Stomach (tissue), 9 donors: Measurements from ENCODE around the gene TAAR6. TPM values are rescaled to one million over a fixed set of nuclear protein-coding genes. Genes with fewer than 3 reads are reported as not detected.
"Not testable (repeated sequence)": the region's sequence is repeated elsewhere in the genome, so short reads cannot be mapped to it uniquely, and the experiment has no call there.

Experiments
- DNase-seq, 2 donors: peaks; one replicate each; pipeline versions ENCODE4 v3.0.0 to v3.0.0-alpha.2; 2013 to 2019
- H3K27ac ChIP-seq, 5 donors: fragments of 200-600 bp in 4 of 5; sonication (generic) in 4 of 5; one replicate each; pipeline ENCODE4 v1.5.1; 2013 to 2019; ENCODE audit warnings: mild to moderate bottlenecking in 1 of 5, moderate library complexity in 1 of 5
- H3K27me3 ChIP-seq, 3 donors: fragments of 200-600 bp; sonication (generic); one replicate each; pipeline ENCODE4 v1.5.1; 2017 to 2019; ENCODE audit warnings: mixed run types in 1 of 3
- H3K36me3 ChIP-seq, 4 donors: fragments of 200-600 bp; sonication (generic); 1 replicate in 3 of 4; 2 replicates in 1 of 4; pipeline ENCODE4 v1.5.1; 2016 to 2019
- H3K4me1 ChIP-seq, 4 donors: fragments of 200-600 bp; sonication (generic); one replicate each; pipeline ENCODE4 v1.5.1; 2016 to 2019
- H3K4me3 ChIP-seq, 4 donors: fragments of 200-600 bp; sonication (generic) in 3 of 4; one replicate each; pipeline ENCODE4 v1.5.1; 2016 to 2019; ENCODE audit warnings: mild to moderate bottlenecking in 1 of 4
- H3K9me3 ChIP-seq, 4 donors: fragments of 200-600 bp; sonication (generic); one replicate each; pipeline ENCODE4 v1.5.1; 2016 to 2019
- CTCF ChIP-seq, 7 experiments: fragments of 450-650 bp in 4 of 7; fragments of 200-600 bp in 3 of 7; sonication (generic) in 3 of 7; IDR thresholded peaks; one replicate each; pipeline ENCODE4 v1.5.1; 2016 to 2019; ENCODE audit warnings: antibody characterized with exemption in 7 of 7, control low read depth in 2 of 7, mild to moderate bottlenecking in 1 of 7
- EP300 ChIP-seq: sonication (generic); formaldehyde crosslinking; IDR thresholded peaks from one replicate; pipeline ENCODE4 v1.6.1; 2017; ENCODE audit warnings: antibody characterized with exemption
- POLR2A ChIP-seq, 4 donors: fragments of 450-650 bp; IDR thresholded peaks; one replicate each; pipeline ENCODE4 v1.6.1; 2016; ENCODE audit warnings: antibody characterized with exemption in 4 of 4, control low read depth in 2 of 4, mild to moderate bottlenecking in 1 of 4, moderate library complexity in 1 of 4
- POLR2AphosphoS5 ChIP-seq, 3 donors: sonication (generic); formaldehyde crosslinking; IDR thresholded peaks; one replicate each; pipeline ENCODE4 v1.6.1; 2016; ENCODE audit warnings: antibody characterized with exemption in 3 of 3
- WGBS, 5 donors: extraction: QIAGEN DNeasy Blood & Tissue Kit in 3 of 5; methylation state at CpG; one replicate each; pipeline versions ENCODE4 v1.1.5 to v1.1.7; 2013 to 2018; 5-methylcytosine and 5-hydroxymethylcytosine counted together
- intact Hi-C: fragments of 100-400 bp; cut with DNase I; formaldehyde crosslinking; loops from one replicate; pipeline ENCODE4 v1.15.1; 2023; ENCODE audit warnings: low total_unique reads
- polyA plus RNA-seq, 3 donors: library from polyadenylated mRNA; stranded (reverse); fragments of 200-250 nt; gene quantifications; one replicate each; pipeline ENCODE4 v1.2.3, GENCODE V29; 2013
- total RNA-seq, 5 donors: library from RNA; depleted of rRNA; stranded (reverse); fragments of >200 nt; gene quantifications; one replicate each; pipeline versions ENCODE4 v1.1.0 to v1.2.3, GENCODE V29; 2014 to 2016
- donor health status: healthy with polysubstance abuse.
- donor health status: Bipolar disorder and iron deficiency.
- donor health status: healthy.

The TAAR6 gene
- total and polyA plus RNA-seq, 8 donors: not detected

- no peaks in the 10 kb centered on the region for H3K36me3 ChIP-seq
- TF ChIP-seq EP300: no peak
- no peak for TF ChIP-seq POLR2AphosphoS5 (IDR thresholded peaks at IDR 0.05)
- no peak for TF ChIP-seq CTCF (IDR thresholded peaks at IDR 0.05)
- no peak for TF ChIP-seq POLR2A (IDR thresholded peaks at IDR 0.05)
- H3K9me3 ChIP-seq: no peaks in the 10 kb centered on the region
- DNase-seq: peak in 1 of 2 donors; percentile 27
- WGBS, 5 donors: 28 to 51% (median 35%) methylated on average over 3 of the region's 3 CpGs
- intact Hi-C loops: no loop called here
- H3K4me3 ChIP-seq: no peak overlapping the region
- H3K27ac ChIP-seq: no peak overlapping the region
- no peaks in the 10 kb centered on the region for H3K27me3 ChIP-seq
- no peaks in the 10 kb centered on the region for H3K4me1 ChIP-seq
Measured at GRCh38 chr6:132598473-132598872, 28.4 kb downstream of the TAAR6 start.

- H3K9me3 ChIP-seq, H3K36me3 ChIP-seq, intact Hi-C loops, H3K4me3 ChIP-seq, DNase-seq, H3K27ac ChIP-seq, H3K4me1 ChIP-seq, H3K27me3 ChIP-seq: not testable (repeated sequence)
Measured at GRCh38 chr6:132600900-132601299, 30.8 kb downstream of the TAAR6 start.

GRCh38 chr6:132604635-132605152 is 34.6 kb downstream of the TAAR6 start:
- no peak for DNase-seq
- Histone ChIP-seq H3K9me3 (no peaks in the 10 kb centered on the region), H3K27me3 (no peaks in the 10 kb centered on the region), H3K27ac (no peak overlapping the region), H3K4me3 (no peak overlapping the region), H3K4me1 (no peaks in the 10 kb centered on the region), H3K36me3 (no peaks in the 10 kb centered on the region)
- intact Hi-C loops: no loop called here
- no peak for TF ChIP-seq EP300
- TF ChIP-seq POLR2AphosphoS5 (IDR thresholded peaks at IDR 0.05): no peak
- no peak for TF ChIP-seq POLR2A (IDR thresholded peaks at IDR 0.05)
- TF ChIP-seq CTCF (IDR thresholded peaks at IDR 0.05): no peak
- WGBS, 5 donors: 76 to 91% (median 84%) methylated on average over 8 of the region's 8 CpGs

- peak in 1 of 2 donors; percentile 14 for DNase-seq
- 31 to 62% (median 41%) methylated on average over 5 of the region's 5 CpGs for WGBS, 5 donors
- TF ChIP-seq CTCF (IDR thresholded peaks at IDR 0.05) (no peak), EP300 (no peak), POLR2AphosphoS5 (IDR thresholded peaks at IDR 0.05) (no peak), POLR2A (IDR thresholded peaks at IDR 0.05) (no peak)
- H3K4me1 ChIP-seq: no peaks in the 10 kb centered on the region
- no peak overlapping the region for H3K4me3 ChIP-seq
- peak overlapping the region in 2 of 5 donors; percentile 7 to 45 for H3K27ac ChIP-seq
- H3K27me3 ChIP-seq: no peaks in the 10 kb centered on the region
- intact Hi-C loops: no loop called here
- H3K9me3 ChIP-seq: no peaks in the 10 kb centered on the region
- no peaks in the 10 kb centered on the region for H3K36me3 ChIP-seq
Measured at GRCh38 chr6:132607544-132608233, 37.6 kb downstream of the TAAR6 start.

- Histone ChIP-seq H3K4me3 (no peak overlapping the region), H3K4me1 (no peaks in the 10 kb centered on the region), H3K36me3 (no peaks in the 10 kb centered on the region), H3K27me3 (no peaks in the 10 kb centered on the region), H3K9me3 (no peaks in the 10 kb centered on the region), H3K27ac (no peak overlapping the region)
- intact Hi-C loops: no loop called here
- no peak for TF ChIP-seq CTCF (IDR thresholded peaks at IDR 0.05)
- no peak for TF ChIP-seq POLR2A (IDR thresholded peaks at IDR 0.05)
- TF ChIP-seq EP300: no peak
- TF ChIP-seq POLR2AphosphoS5 (IDR thresholded peaks at IDR 0.05): no peak
- WGBS, 5 donors: 90 to 98% (median 91%) methylated on average over 2 of the region's 2 CpGs
- no peak for DNase-seq
Measured at GRCh38 chr6:132611616-132612015, 41.5 kb downstream of the TAAR6 start.
